ENCODE measurements around the gene ADO.

- TF ChIP-seq CTCF (IDR thresholded peaks at IDR 0.05) (no peak), POLR2A (IDR thresholded peaks at IDR 0.05) (no peak)
Observed at GRCh38 chr10:62813453-62813852, 8.9 kb downstream of the ADO start.
